Panc1 (cell line): Measurements from ENCODE around the gene UMOD. TPM values are rescaled to one million over a fixed set of nuclear protein-coding genes. Genes with fewer than 3 reads are reported as not detected.

Experiments
- ATAC-seq: fragments of 200-7000 bp; cut with Tn5 transposase; 2 replicates; pipeline ENCODE4 v1.9.1; 2020; ENCODE audit warnings: mild to moderate bottlenecking, moderate library complexity
- BruUV-seq: library from RNA; stranded (reverse); fragments of 400-500 nt; replicated peaks from 2 replicates; lab custom pipeline; 2021; lab: Mats Ljungman, UMichigan
- CTCF ChIA-PET: fragments of 300-600 bp; sonication (Branson Sonifier 250); formaldehyde crosslinking; loops from one replicate; lab custom pipeline; 2022; ENCODE audit warnings: antibody characterized with exemption; lab: Charles Lee
- POLR2A ChIA-PET: fragments of 300-600 bp; sonication (Branson Sonifier 250); formaldehyde crosslinking; loops from one replicate; lab custom pipeline; 2022; ENCODE audit warnings: antibody characterized with exemption; lab: Charles Lee
- DNase-seq: peaks from one replicate; pipeline ENCODE4 v3.0.0-alpha.2; 2010; ENCODE audit warnings: low read depth, low spot score
- H3K27ac ChIP-seq: 2 replicates; pipeline ENCODE4 v1.5.1; 2011; ENCODE audit warnings: mild to moderate bottlenecking, low read length, inconsistent platforms
- H3K27me3 ChIP-seq: fragments of 200-500 bp; sonication (Bioruptor generic); 2 replicates; pipeline ENCODE4 v1.6.0; 2014; ENCODE audit warnings: low read length, inconsistent platforms; ENCODE audit not compliant: control insufficient read depth, insufficient read depth
- H3K36me3 ChIP-seq: fragments of 200-500 bp; sonication (Bioruptor generic); 2 replicates; pipeline ENCODE4 v1.5.1; 2014; ENCODE audit warnings: inconsistent platforms, mild to moderate bottlenecking, low read length, moderate library complexity; ENCODE audit not compliant: control insufficient read depth, insufficient read depth
- H3K4me1 ChIP-seq: 2 replicates; pipeline ENCODE4 v1.5.1; 2011; ENCODE audit warnings: inconsistent platforms, mild to moderate bottlenecking, low read length, moderate library complexity; ENCODE audit not compliant: control insufficient read depth, insufficient read depth
- H3K4me3 ChIP-seq, 2 experiments: 2 replicates each; pipeline ENCODE4 v1.5.1; 2011 to 2012; ENCODE audit warnings: low read depth in 2 of 2, low read length in 2 of 2, mild to moderate bottlenecking in 2 of 2, inconsistent platforms in 1 of 2, moderate library complexity in 1 of 2
- H3K9me3 ChIP-seq: fragments of 200-500 bp; sonication (Bioruptor generic); 2 replicates; pipeline ENCODE4 v1.5.1; 2014; ENCODE audit warnings: low read depth, mild to moderate bottlenecking, inconsistent platforms, low read length, moderate library complexity; ENCODE audit not compliant: control insufficient read depth, insufficient read depth
- POLR2AphosphoS5 ChIP-seq: IDR thresholded peaks from 2 replicates; pipeline ENCODE4 v1.6.1; 2012; ENCODE audit warnings: mild to moderate bottlenecking, low read depth, low read length, moderate library complexity
- REST ChIP-seq, 2 experiments: IDR thresholded peaks; 2 replicates each; pipeline ENCODE4 v1.6.1; 2011 to 2012; ENCODE audit warnings: low read depth in 2 of 2, control low read depth in 1 of 2, low read length in 1 of 2, mild to moderate bottlenecking in 1 of 2, moderate library complexity in 1 of 2; ENCODE audit not compliant: insufficient read depth in 1 of 2
- SIN3A ChIP-seq: IDR thresholded peaks from 2 replicates; pipeline ENCODE4 v1.6.1; 2012; ENCODE audit warnings: low read depth, mild to moderate bottlenecking, low read length, moderate library complexity, borderline replicate concordance; ENCODE audit not compliant: insufficient read depth
- TCF7L2 ChIP-seq: IDR thresholded peaks from 2 replicates; pipeline ENCODE4 v1.6.1; 2011; ENCODE audit warnings: mild to moderate bottlenecking, low read depth, low read length, inconsistent platforms
- in situ Hi-C: cut with HindIII; loops from 2 replicates; pipeline ENCODE4 v1.10.0; 2016; ENCODE audit warnings: low sequenced_read_pairs, low pct_unique_long_range_greater_than_20kb
- intact Hi-C: fragments of 100-400 bp; cut with micrococcal nuclease; formaldehyde crosslinking; loops from one replicate; pipeline ENCODE4 v1.10.0; 2022; ENCODE audit not compliant: unreplicated experiment
- total RNA-seq: library from RNA; stranded (reverse); gene quantifications from one replicate; pipeline ENCODE4 v1.2.1, GENCODE V29; 2021; ENCODE audit not compliant: unreplicated experiment
- TF ChIP-seq, protein P1 (sequence below): fragments of 450-650 bp; IDR thresholded peaks from 2 replicates; pipeline ENCODE4 v1.5.1; 2017; ENCODE audit warnings: mild to moderate bottlenecking

The UMOD gene
- total RNA-seq, 1 experiment from 2014 or later: not detected

DNA sequence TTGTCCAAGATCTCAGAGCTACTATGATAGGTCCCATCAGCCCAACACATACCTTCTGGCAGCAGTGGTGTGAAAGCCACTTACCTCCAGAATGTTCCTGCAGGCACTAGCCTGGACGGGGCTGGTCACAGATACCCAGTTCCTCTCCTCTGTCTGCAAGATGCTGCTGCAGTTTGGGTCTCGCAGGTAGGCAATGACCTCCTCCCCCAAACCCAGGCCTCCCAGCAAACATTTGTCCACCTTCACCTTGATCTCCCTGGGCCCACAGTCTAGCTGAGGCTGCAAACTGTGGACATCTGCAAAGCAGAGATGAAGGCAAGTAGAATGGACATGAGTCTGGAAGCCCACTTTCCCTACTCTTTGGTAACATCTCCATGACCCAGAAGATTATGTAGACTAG is 32.3 kb downstream of the UMOD start:
- Histone ChIP-seq H3K9me3 (no peaks in the 10 kb centered on the region), H3K27me3 (peaks cover 12% of the 10 kb centered on the region), H3K4me1 (no peaks in the 10 kb centered on the region), H3K27ac (no peak overlapping the region), H3K4me3 (no peak overlapping the region), H3K36me3 (no peaks in the 10 kb centered on the region)
- TF ChIP-seq, protein P1, sequence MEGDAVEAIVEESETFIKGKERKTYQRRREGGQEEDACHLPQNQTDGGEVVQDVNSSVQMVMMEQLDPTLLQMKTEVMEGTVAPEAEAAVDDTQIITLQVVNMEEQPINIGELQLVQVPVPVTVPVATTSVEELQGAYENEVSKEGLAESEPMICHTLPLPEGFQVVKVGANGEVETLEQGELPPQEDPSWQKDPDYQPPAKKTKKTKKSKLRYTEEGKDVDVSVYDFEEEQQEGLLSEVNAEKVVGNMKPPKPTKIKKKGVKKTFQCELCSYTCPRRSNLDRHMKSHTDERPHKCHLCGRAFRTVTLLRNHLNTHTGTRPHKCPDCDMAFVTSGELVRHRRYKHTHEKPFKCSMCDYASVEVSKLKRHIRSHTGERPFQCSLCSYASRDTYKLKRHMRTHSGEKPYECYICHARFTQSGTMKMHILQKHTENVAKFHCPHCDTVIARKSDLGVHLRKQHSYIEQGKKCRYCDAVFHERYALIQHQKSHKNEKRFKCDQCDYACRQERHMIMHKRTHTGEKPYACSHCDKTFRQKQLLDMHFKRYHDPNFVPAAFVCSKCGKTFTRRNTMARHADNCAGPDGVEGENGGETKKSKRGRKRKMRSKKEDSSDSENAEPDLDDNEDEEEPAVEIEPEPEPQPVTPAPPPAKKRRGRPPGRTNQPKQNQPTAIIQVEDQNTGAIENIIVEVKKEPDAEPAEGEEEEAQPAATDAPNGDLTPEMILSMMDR: no peak
- TF ChIP-seq TCF7L2 (no peak), REST (IDR thresholded peaks at IDR 0.05; ENCODE audit: insufficient read depth in 1 of 2, low read depth in 2 of 2, low read length in 1 of 2) (no peak), POLR2AphosphoS5 (no peak), SIN3A (no peak)
- ATAC-seq (no peak), DNase-seq (no peak)
- ChIA-PET POLR2A (no interaction called here), CTCF (no interaction called here)
- BruUV-seq: no TSS peak
- intact Hi-C loops: no loop called here
- in situ Hi-C loops: no loop called here

DNA sequence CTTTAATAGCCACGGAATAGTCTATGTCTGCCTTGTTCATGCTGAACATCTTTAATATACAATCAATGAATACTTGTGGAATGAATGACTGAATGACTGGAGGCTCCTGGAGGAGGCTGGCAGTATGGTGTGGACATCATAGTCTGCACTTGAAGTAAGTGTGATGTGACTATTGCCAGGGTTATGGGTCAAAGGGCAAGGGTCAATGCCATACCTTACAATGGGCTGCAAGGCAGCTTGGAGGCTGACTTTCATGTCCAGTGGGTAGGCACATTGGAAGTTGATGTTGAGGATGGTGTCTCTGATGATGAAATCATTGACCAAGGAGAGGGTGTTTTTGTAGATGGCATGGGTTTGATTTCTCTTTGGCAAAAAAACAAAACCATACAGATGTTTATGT is 33.1 kb downstream of the UMOD start:
- ChIA-PET POLR2A (no interaction called here), CTCF (no interaction called here)
- H3K4me1 ChIP-seq: no peaks in the 10 kb centered on the region
- H3K9me3 ChIP-seq: no peaks in the 10 kb centered on the region
- no peak overlapping the region for H3K4me3 ChIP-seq
- no TSS peak for BruUV-seq
- in situ Hi-C loops: no loop called here
- H3K27ac ChIP-seq: no peak overlapping the region
- TF ChIP-seq SIN3A (no peak), REST (IDR thresholded peaks at IDR 0.05; ENCODE audit: insufficient read depth in 1 of 2, low read depth in 2 of 2, low read length in 1 of 2) (no peak), POLR2AphosphoS5 (no peak), TCF7L2 (no peak)
- TF ChIP-seq, protein P1: no peak
- intact Hi-C loops: no loop called here
- H3K27me3 ChIP-seq: peaks cover 12% of the 10 kb centered on the region
- DNase-seq (no peak), ATAC-seq (no peak)
- H3K36me3 ChIP-seq: no peaks in the 10 kb centered on the region
